Neuronal stem cell (in vitro differentiated cells): ENCODE measurements around the gene CDH18.

Experiments
- DNase-seq: peaks from one replicate; pipeline ENCODE4 v3.0.0-alpha.2; 2013; ENCODE audit warnings: low spot score
- H2AFZ ChIP-seq: one replicate; pipeline ENCODE4 v1.6.1; 2013; ENCODE audit warnings: mild to moderate bottlenecking, low read length, inconsistent platforms
- H2AK5ac ChIP-seq: 2 replicates; pipeline ENCODE4 v1.6.1; 2013; ENCODE audit warnings: low read depth, mild to moderate bottlenecking, inconsistent platforms, low read length, moderate library complexity, mixed read lengths
- H2BK120ac ChIP-seq: 2 replicates; pipeline ENCODE4 v1.6.1; 2013; ENCODE audit warnings: low read depth, mild to moderate bottlenecking, inconsistent platforms, low read length, moderate library complexity, mixed read lengths
- H2BK12ac ChIP-seq: one replicate; pipeline ENCODE4 v1.6.1; 2013; ENCODE audit warnings: low read length, inconsistent platforms
- H2BK15ac ChIP-seq: 2 replicates; pipeline ENCODE4 v1.6.1; 2013; ENCODE audit warnings: mild to moderate bottlenecking, low read length, inconsistent platforms, mixed read lengths
- H2BK5ac ChIP-seq: one replicate; pipeline ENCODE4 v1.6.1; 2013; ENCODE audit warnings: inconsistent platforms, mild to moderate bottlenecking, low read length, moderate library complexity
- H3K14ac ChIP-seq: one replicate; pipeline ENCODE4 v1.6.1; 2013; ENCODE audit warnings: low read length, inconsistent platforms
- H3K18ac ChIP-seq: 2 replicates; pipeline ENCODE4 v1.6.1; 2013; ENCODE audit warnings: low read length, inconsistent platforms
- H3K23ac ChIP-seq: 2 replicates; pipeline ENCODE4 v1.6.1; 2013; ENCODE audit warnings: low read depth, mild to moderate bottlenecking, mixed read lengths, low read length, inconsistent platforms; ENCODE audit not compliant: poor library complexity
- H3K27ac ChIP-seq: replicated peaks from 3 replicates; pipeline ENCODE4 v1.5.1; 2013; ENCODE audit warnings: low read length, inconsistent platforms
- H3K27me3 ChIP-seq, 3 experiments: 2 replicates each; pipeline ENCODE4 v1.6.1; 2013; ENCODE audit warnings: low read length in 3 of 3, mild to moderate bottlenecking in 2 of 3, inconsistent platforms in 1 of 3, low read depth in 1 of 3, mixed read lengths in 1 of 3, moderate library complexity in 1 of 3; ENCODE audit not compliant: control insufficient read depth in 3 of 3, insufficient read depth in 3 of 3
- H3K36me3 ChIP-seq, 2 donors: replicated peaks in 1 of 2; 2 replicates each; pipeline ENCODE4 v1.6.1; 2013; ENCODE audit warnings: low read length in 2 of 2; ENCODE audit not compliant: control insufficient read depth in 2 of 2, insufficient read depth in 2 of 2
- H3K4ac ChIP-seq: 2 replicates; pipeline ENCODE4 v1.6.1; 2013; ENCODE audit warnings: inconsistent platforms, mild to moderate bottlenecking, low read length, moderate library complexity
- H3K4me1 ChIP-seq, 2 donors: 1 replicate in 1 of 2; 2 replicates in 1 of 2; pipeline ENCODE4 v1.6.1; 2013; ENCODE audit warnings: low read length in 2 of 2, low read depth in 1 of 2; ENCODE audit not compliant: control insufficient read depth in 2 of 2, insufficient read depth in 1 of 2
- H3K4me2 ChIP-seq: one replicate; pipeline ENCODE4 v1.6.1; 2013; ENCODE audit warnings: mild to moderate bottlenecking, low read length, inconsistent platforms; ENCODE audit not compliant: insufficient read depth, poor library complexity, severe bottlenecking
- H3K4me3 ChIP-seq, 2 donors: 2 replicates each; pipeline ENCODE4 v1.5.1; 2013; ENCODE audit warnings: low read length in 2 of 2, mild to moderate bottlenecking in 2 of 2, inconsistent platforms in 1 of 2, moderate library complexity in 1 of 2
- H3K79me1 ChIP-seq: one replicate; pipeline ENCODE4 v1.6.1; 2013; ENCODE audit warnings: low read depth, mild to moderate bottlenecking, inconsistent platforms, low read length, moderate library complexity
- H3K9ac ChIP-seq: one replicate; pipeline ENCODE4 v1.6.1; 2013; ENCODE audit warnings: mild to moderate bottlenecking, low read depth, low read length, inconsistent platforms; ENCODE audit not compliant: poor library complexity
- H3K9me3 ChIP-seq, 2 donors: replicated peaks in 1 of 2; 2 replicates each; pipeline versions ENCODE3 to v1.6.1; 2013; ENCODE audit warnings: low read length in 2 of 2, mild to moderate bottlenecking in 2 of 2, inconsistent platforms in 1 of 2, low read depth in 1 of 2, mixed read lengths in 1 of 2, moderate library complexity in 1 of 2; ENCODE audit not compliant: control insufficient read depth in 2 of 2, insufficient read depth in 1 of 2
- H4K8ac ChIP-seq: one replicate; pipeline ENCODE4 v1.6.1; 2013; ENCODE audit warnings: low read depth, mild to moderate bottlenecking, inconsistent platforms, low read length, moderate library complexity
- H4K91ac ChIP-seq: one replicate; pipeline ENCODE4 v1.6.1; 2013; ENCODE audit warnings: low read length, low read depth, mild to moderate bottlenecking, inconsistent platforms; ENCODE audit not compliant: poor library complexity
- WGBS, 2 donors: extraction: QIAGEN DNeasy Blood & Tissue Kit; methylation state at CpG; one replicate each; pipeline ENCODE4 v1.1.7; 2013; ENCODE audit warnings: missing lambda C conversion rate in 2 of 2, mixed read lengths in 1 of 2; ENCODE audit not compliant: insufficient read length in 2 of 2, insufficient replicate concordance in 1 of 2; ENCODE audit errors: extremely low coverage in 2 of 2; 5-methylcytosine and 5-hydroxymethylcytosine counted together

CDH18 gene

DNA sequence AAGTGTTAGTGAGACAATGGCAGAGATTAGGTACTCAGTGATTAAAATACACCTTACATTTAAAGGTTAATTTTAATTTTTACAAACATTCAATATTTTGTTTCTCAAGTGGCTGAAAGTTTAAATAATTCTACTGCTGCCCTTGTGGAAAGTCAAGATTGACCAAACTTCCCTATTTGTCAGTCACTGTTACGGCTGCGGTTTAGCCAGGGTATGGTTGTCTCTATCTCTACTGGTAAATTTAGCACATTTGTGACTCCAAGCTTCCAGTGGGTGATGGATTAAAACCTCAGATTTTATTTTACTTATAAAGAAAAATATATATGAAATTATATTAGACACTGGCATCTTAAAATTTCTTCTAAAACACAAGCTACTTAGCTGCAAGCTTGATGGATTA lies 368.4 kb downstream of the CDH18 start:
- Histone ChIP-seq H4K91ac (no peak overlapping the region), H3K18ac (no peak overlapping the region), H3K4me1 (no peaks in the 10 kb centered on the region), H3K4ac (no peak overlapping the region), H3K4me2 (no peak overlapping the region), H3K27ac (no peak overlapping the region), H2BK120ac (no peak overlapping the region), H2BK5ac (no peak overlapping the region), H3K23ac (no peak overlapping the region), H3K27me3 (no peaks in the 10 kb centered on the region), H2BK15ac (no peak overlapping the region), H3K4me3 (no peak overlapping the region), H3K9me3 (no peaks in the 10 kb centered on the region), H2BK12ac (no peak overlapping the region), H2AK5ac (no peak overlapping the region), H4K8ac (no peak overlapping the region), H3K36me3 (no peaks in the 10 kb centered on the region), H3K79me1 (no peaks in the 10 kb centered on the region), H3K14ac (no peak overlapping the region), H2AFZ (no peak overlapping the region), H3K9ac (no peak overlapping the region)
- WGBS, 2 donors, result no CpG with 5 or more reads among the region's 2 CpGs
- DNase-seq, result no peak

- Histone ChIP-seq H2BK12ac (no peak overlapping the region), H3K4me3 (no peak overlapping the region), H3K23ac (no peak overlapping the region), H3K18ac (no peak overlapping the region), H2AFZ (no peak overlapping the region), H3K27ac (no peak overlapping the region), H3K79me1 (no peaks in the 10 kb centered on the region), H3K9me3 (no peaks in the 10 kb centered on the region), H2BK15ac (no peak overlapping the region), H3K9ac (no peak overlapping the region), H4K8ac (no peak overlapping the region), H2BK5ac (no peak overlapping the region), H3K4me2 (no peak overlapping the region), H3K14ac (no peak overlapping the region), H3K4ac (no peak overlapping the region), H4K91ac (no peak overlapping the region), H3K27me3 (no peaks in the 10 kb centered on the region), H2BK120ac (no peak overlapping the region), H3K4me1 (no peaks in the 10 kb centered on the region), H3K36me3 (no peaks in the 10 kb centered on the region), H2AK5ac (no peak overlapping the region)
- no peak for DNase-seq
- WGBS, 2 donors, result no CpG with 5 or more reads among the region's 4 CpGs
Measured at GRCh38 chr5:19616701-19617215, 371.2 kb downstream of the CDH18 start.

DNA sequence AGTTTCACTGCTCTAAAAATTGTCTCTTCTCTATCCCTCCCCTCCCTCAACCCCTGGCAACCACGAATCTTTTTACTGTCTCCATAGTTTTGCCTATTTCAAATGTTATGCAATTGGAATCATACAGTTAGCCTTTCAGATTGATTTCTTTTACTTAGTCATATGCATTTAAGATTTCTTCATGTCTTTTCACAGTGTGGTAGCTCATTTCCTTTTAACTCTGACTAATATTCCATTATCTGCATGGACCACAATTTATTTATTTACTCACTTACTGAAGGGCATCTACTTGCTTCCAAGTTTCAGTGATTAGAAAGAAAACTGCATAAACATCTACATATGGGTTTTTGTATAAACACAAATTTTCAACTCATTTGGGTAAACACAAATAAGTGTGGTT lies 372.3 kb downstream of the CDH18 start:
- H3K4me1 ChIP-seq, result no peaks in the 10 kb centered on the region
- H3K4me3 ChIP-seq, result no peak overlapping the region
- no peaks in the 10 kb centered on the region for H3K79me1 ChIP-seq
- no peak overlapping the region for H3K9ac ChIP-seq
- no peak overlapping the region for H3K27ac ChIP-seq
- no peak overlapping the region for H4K8ac ChIP-seq
- H3K9me3 ChIP-seq, result no peaks in the 10 kb centered on the region
- H2BK15ac ChIP-seq, result no peak overlapping the region
- H2AK5ac ChIP-seq, result no peak overlapping the region
- H3K14ac ChIP-seq, result no peak overlapping the region
- H3K36me3 ChIP-seq, result no peaks in the 10 kb centered on the region
- no peak overlapping the region for H3K23ac ChIP-seq
- no peak overlapping the region for H4K91ac ChIP-seq
- H3K27me3 ChIP-seq, result no peaks in the 10 kb centered on the region
- no peak overlapping the region for H2AFZ ChIP-seq
- no peak overlapping the region for H3K4me2 ChIP-seq
- no peak overlapping the region for H2BK120ac ChIP-seq
- no peak overlapping the region for H3K18ac ChIP-seq
- DNase-seq, result no peak
- WGBS, 2 donors, result no CpG with 5 or more reads among the region's 1 CpG
- no peak overlapping the region for H2BK5ac ChIP-seq
- H3K4ac ChIP-seq, result no peak overlapping the region
- no peak overlapping the region for H2BK12ac ChIP-seq

DNA sequence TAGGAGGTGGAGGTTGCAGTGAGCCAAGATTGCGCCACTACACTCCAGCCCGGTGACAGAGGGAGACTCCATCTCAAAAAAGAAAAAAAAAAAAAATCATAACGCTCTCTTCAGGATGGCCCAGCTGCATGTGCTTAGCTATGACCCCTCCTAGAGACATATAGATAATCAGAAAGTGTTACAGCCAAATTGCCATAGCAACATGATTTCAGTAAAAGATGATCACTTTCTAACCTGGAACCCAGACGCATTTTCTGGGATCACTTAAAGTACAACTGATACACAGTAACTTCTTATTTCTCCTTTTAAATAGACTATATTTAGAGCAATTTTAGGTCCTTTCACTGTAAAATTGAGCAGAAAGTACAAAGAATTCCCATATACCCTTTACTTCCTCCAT lies 372.9 kb downstream of the CDH18 start:
- Histone ChIP-seq H3K4me2 (no peak overlapping the region), H3K27me3 (no peaks in the 10 kb centered on the region), H3K36me3 (no peaks in the 10 kb centered on the region), H4K91ac (no peak overlapping the region), H3K23ac (no peak overlapping the region), H3K79me1 (no peaks in the 10 kb centered on the region), H3K4me3 (no peak overlapping the region), H4K8ac (no peak overlapping the region), H2BK12ac (no peak overlapping the region), H3K14ac (no peak overlapping the region), H2BK120ac (no peak overlapping the region), H3K18ac (no peak overlapping the region), H3K4me1 (no peaks in the 10 kb centered on the region), H3K4ac (no peak overlapping the region), H3K27ac (no peak overlapping the region), H2BK15ac (no peak overlapping the region), H2AK5ac (no peak overlapping the region), H2AFZ (no peak overlapping the region), H3K9me3 (no peaks in the 10 kb centered on the region), H2BK5ac (no peak overlapping the region), H3K9ac (no peak overlapping the region)
- WGBS, 2 donors, result no CpG with 5 or more reads among the region's 4 CpGs
- no peak for DNase-seq
